G401 (cell line): ENCODE measurements around the gene IQCN. TPM values are rescaled to one million over a fixed set of nuclear protein-coding genes. Genes with fewer than 3 reads are reported as not detected.
A peak's percentile ranks its signal among the peaks of the same experiment; 100 is the strongest.

Experiments used
- DNase-seq: peaks from one replicate; pipeline ENCODE4 v3.0.0-alpha.2; 2015; ENCODE audit warnings: low spot score
- in situ Hi-C: cut with HindIII; loops from 2 replicates; pipeline ENCODE4 v1.10.0; 2016; ENCODE audit warnings: low sequenced_read_pairs, mixed read lengths
- total RNA-seq: library from RNA; depleted of rRNA; stranded (reverse); fragments of >200 nt; shearing (Covaris generic); gene quantifications from 2 replicates; pipeline ENCODE4 v1.2.3, GENCODE V29; 2014

The IQCN gene
- total RNA-seq, 1 experiment from 2014 or later: 0.47 TPM

GRCh38 chr19:18270326-18270725 lies 3.9 kb downstream of the IQCN start:
- no peak for DNase-seq
- in situ Hi-C loops: no loop called here

GRCh38 chr19:18269070-18269723 lies 5.1 kb downstream of the IQCN start:
- in situ Hi-C loops: no loop called here
- no peak for DNase-seq

GRCh38 chr19:18266771-18267686 lies 7.2 kb downstream of the IQCN start:
- in situ Hi-C loops: no loop called here
- DNase-seq: no peak

- in situ Hi-C loops: no loop called here
- DNase-seq: no peak
Observed at GRCh38 chr19:18265582-18265981, 8.7 kb downstream of the IQCN start.

- no peak for DNase-seq
- in situ Hi-C loops: no loop called here
Observed at GRCh38 chr19:18264971-18265540, 9.2 kb downstream of the IQCN start.

- in situ Hi-C loops: no loop called here
- no peak for DNase-seq
Observed at GRCh38 chr19:18264137-18264854, 10.0 kb downstream of the IQCN start.

- in situ Hi-C loops: no loop called here
- no peak for DNase-seq
Observed at GRCh38 chr19:18263324-18264136, 10.7 kb downstream of the IQCN start.

GRCh38 chr19:18262917-18263316 lies 11.3 kb downstream of the IQCN start:
- no peak for DNase-seq
- in situ Hi-C loops: no loop called here

- no peak for DNase-seq
- in situ Hi-C loops: no loop called here
Observed at GRCh38 chr19:18262144-18262543, 12.1 kb downstream of the IQCN start.

- in situ Hi-C loops: no loop called here
- no peak for DNase-seq
Observed at GRCh38 chr19:18261474-18261873, 12.8 kb downstream of the IQCN start.

GRCh38 chr19:18259893-18260292 lies 14.4 kb downstream of the IQCN start:
- DNase-seq: no peak
- in situ Hi-C loops: no loop called here

GRCh38 chr19:18257503-18258470 lies 16.5 kb downstream of the IQCN start:
- peak; percentile 62 for DNase-seq

GRCh38 chr19:18254546-18255503 lies 19.4 kb downstream of the IQCN start:
- in situ Hi-C loops: no loop called here
- DNase-seq: no peak

More at GRCh38 chr19:18257503-18258470, 16.5 kb downstream of the IQCN start:
- in situ Hi-C loops: no loop called here

- in situ Hi-C loops: no loop called here
- DNase-seq: no peak
Observed at GRCh38 chr19:18253716-18254115, 20.5 kb downstream of the IQCN start.

GRCh38 chr19:18253130-18253529 lies 21.1 kb downstream of the IQCN start:
- DNase-seq: no peak
- in situ Hi-C loops: no loop called here

GRCh38 chr19:18252370-18252717 lies 21.9 kb downstream of the IQCN start:
- DNase-seq: no peak
- in situ Hi-C loops: no loop called here
